ENCODE measurements around the gene VPS35L.

The VPS35L gene

DNA sequence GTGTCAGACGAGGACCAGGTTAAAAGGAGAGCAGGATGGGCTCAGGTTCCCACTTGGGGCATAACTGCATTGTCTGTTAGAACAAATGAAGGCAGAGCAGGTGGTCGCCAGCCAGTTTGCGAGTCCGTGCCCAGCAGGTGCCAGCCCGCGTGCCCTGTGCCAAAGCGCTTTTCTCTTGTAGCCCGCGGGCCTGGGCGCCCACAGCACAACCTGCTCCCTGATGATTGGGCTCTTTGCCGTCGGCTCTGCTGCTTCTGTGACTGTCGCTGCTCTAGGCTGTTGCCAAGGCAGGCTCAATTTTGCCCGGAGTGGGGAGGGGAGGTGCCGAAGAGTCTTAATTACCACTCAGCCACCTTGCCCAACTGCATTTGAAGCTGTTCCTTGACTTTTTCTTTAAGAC lies 141.5 kb downstream of the VPS35L start:
- DNase-seq: no peak

DNA sequence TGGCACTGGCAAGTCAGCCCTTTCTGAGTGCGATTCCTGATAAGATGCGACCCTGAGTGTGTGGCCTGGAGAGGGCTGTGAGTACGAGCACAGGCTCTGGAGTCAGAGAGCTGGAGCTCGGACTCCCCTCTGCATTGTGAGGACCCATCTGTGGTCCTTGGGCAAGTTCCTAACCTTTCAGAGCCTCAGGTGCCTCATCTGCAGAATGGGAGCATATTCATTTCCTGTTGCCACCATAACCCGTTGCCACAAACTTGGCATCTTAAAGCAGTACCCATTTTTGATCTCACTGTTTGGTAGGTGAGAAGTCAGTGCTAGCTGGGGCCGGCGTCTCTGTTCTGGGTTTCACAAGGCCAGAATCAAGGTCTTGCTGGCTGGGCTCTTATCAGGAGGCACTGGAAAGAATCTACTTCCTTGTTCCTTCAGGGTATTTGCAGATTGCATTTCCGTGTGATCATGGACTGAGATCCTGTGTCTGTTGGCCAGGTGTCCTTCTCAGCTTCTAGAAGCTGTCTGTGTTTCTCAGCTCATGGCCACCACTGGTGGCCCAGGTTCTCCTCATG lies 142.3 kb downstream of the VPS35L start:
- no peak for DNase-seq

DNA sequence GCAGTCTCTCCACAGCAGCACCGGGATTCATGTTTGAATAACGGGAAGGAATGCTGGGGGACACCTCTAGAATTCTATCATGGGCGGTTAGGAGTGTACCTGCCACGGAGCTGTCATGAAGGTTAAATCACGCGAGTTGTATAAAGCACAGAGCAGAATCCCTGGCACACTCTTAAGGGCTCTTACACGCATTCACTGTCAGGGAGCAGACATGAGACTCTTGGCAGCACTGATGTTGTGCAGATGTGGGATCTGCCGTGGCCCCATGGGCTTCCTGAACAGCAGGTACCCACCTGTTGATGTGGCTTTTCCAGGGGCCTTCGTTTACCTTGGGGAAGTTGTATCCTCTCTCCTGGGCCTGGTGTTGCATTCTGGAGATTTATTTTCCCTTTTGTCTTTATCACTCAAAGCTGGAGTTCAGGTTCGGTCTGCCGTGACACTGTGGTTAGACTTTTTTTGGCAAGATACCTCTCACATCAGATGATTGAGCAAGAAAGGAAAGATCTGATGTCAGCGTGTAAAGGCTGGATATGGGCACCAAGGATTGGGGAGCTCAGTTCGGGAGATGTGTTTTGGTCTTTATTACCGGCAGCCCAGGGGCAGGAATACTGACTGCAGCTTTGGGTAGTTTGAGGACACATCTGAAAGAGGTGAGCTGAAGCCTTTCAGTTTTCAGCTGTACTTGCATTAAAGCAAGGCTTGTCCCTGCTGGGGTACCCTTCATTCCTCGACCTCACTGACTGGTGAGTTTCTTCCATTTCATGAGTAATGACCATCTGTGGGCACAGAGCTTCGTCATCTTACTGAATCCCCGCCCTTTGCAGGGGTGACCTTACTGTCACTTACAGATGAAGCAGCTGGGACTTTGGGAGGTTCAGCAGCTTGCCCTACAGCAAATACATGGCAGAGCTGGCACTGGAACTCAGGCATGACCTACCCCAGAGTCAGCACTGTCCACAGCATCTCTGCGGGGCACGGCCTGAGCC lies 143.3 kb downstream of the VPS35L start:
- no peak for DNase-seq

DNA sequence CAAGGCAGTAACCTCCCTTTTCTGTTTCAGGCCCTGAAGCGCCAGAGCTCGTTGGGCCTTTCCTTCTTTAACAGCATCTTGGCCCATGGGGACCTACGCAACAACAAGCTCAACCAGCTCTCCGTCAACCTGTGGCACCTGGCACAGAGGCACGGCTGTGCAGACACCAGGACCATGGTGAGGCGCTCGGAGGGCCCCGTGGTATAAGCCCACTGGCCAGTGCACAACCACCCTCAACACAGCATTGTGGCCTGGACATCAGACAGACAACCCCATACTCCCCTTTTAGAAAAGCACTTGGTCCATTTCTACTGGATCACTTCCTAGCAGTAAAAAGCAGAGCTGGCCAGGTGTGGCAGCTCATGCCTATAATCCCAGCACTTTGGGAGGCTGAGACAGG lies 144.0 kb downstream of the VPS35L start:
- no peak for DNase-seq

DNA sequence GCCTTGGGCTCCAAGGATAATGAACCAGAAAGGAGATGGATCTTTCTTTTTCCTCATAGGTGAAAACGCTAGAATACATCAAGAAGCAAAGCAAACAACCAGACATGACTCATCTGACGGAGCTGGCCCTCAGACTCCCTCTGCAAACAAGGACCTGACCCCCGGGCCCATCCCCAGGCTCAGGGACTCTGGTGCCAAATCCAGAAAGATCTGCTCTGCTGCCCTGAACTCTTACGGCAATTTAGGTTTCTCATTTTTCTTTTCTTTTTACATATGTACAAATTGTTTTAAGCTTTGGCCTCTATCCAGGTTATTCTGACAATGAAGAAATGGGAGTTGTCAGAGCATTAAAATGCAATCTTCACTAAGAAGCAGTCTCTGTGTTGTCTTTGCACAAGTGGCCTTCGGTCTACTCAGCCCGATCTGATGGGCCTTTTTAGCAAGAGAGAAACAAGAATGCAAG lies 144.8 kb downstream of the VPS35L start:
- DNase-seq: no peak

DNA sequence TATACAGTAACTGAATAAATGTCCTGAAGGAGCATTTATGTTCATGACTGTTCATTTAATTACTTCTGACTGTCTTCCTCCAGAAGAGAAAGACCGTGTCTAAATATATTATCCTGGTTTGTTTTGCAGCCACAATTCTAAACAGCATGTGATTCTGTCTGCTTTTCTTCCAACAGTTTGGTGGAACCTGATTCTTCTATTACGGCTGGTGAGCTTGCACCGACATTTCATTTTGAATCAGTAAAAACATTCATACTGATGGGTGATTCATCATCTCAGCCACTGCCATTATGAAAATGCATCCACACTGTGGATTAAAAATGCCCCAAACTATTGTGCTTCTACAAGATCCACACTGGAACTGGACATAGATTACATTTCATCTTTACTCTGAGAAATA lies 145.6 kb downstream of the VPS35L start:
- no peak for DNase-seq

DNA sequence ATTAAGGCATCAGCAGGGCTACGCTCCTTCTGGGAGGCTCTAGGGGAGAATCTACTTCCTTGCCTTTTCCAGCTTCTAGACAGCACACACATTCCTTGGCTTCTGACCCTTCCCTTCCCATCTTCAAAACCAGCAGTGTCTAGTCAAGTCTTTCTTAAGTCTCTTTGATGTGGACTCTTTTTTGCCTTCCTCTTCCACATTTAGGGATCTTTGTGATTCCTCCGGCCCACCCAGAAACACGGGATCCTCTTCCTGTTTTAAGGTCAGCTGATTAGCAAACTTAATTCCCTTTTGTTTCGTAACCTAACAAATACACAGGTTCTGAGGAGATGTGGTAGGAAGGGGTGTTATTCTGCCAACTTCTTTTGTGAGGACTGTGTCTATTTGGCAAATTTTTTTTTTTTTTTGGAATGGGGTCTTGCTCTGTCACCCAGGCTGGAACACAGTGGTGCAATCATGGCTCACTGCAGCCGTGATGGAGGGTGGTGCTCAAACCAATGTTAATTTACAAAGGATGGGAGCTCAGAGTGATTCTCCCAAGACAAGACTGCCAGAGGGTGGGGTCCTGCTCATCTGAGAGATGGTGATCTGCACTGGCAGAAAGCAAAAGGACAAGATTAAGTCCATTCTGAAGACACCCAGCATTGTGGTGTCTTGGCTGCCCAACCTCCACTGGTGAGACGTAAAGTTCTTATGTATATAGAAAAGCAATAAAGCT lies 147.8 kb downstream of the VPS35L start:
- DNase-seq: no peak

DNA sequence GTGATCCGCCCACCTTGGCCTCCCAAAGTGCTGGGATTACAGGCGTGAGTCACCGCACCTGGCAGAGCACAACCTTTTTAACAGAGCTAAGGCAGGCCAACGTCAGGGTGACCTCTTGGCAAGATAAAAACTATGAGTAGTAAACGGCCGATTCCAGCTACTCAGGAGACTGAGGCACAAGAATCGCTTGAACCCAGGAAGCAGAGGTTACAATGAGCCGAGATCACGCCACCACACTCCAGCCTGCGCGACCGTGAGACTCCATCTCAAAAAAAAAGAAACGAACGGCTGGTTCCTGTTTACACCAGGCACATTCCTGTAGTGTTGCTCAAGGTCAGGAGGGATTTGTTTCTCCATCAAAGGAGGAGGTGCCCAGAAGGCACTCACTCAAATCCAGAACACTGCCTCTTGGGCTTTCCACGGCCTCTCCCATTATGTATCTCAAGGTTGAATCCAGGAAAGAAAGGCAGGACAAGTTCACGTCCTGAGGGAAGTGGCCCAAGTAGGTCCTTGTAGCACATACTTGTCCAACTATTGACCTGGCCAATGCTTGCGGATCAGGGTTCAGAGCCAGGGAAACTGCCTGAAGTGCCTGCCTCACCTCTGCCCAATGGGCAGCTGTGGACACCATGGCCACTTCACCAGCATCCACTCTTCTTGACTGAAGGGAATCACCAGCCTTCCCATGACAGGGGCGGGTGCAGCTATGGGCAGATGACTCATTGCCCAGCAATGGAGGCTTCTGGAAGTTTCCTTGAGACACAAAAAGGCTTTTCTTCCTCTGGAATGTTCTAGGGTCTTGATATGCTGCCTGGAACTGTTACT lies 149.0 kb downstream of the VPS35L start:
- DNase-seq: no peak

DNA sequence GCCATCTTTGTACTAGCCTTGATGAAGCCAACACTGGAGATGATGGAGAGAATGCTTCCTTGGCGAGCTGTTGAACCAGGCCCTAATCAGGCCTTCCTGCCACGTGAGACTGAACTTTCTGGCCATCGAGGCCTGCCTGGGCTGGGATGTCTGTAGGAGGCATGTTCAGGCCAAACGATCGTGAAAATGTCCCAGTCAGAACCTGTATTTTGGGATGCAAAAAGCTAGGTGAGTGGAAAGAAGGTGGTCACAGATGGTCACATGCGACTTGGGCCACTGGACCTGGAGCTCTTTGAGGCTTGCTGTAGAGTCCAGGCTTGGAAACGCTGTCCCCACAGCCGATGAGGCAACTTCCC lies 149.6 kb downstream of the VPS35L start:
- DNase-seq: no peak

DNA sequence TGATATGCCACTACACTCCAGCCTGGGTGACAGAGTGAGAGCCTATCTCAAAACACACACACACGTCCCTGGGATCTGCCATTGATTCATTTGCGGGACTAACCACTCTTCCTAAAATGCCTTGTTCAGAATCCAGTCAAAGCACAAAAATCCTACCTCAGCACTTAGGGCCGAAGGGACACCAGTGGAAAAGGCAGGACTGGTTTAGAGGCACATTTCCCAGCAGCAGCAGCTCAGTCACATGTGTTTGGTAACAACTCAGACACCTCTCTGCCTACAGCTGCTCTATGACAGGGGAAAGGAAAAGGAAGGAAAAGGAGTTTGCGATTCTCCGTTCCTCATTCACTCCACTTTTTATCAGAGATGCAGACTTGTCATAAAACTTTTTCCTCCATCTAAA lies 150.3 kb downstream of the VPS35L start:
- DNase-seq: no peak

DNA sequence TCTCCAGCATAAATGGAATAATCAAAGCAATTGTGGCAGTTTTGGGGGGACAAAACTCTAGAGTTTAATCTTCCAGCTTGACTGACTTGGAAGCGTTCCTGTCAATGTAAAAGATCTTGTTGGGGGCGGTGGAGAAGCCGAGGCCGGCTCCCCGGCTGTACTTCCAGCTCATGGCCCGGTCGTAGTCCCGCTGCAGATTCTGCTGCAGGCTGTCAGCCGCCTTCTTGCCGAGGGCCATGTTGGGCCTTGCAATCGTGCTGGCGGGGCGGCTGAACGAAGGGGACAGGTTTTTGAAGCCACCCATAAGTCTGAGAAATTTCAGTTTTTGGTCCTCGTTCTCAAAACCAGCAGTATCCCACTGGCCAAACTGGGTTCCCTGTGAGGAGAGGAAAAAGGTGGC lies 151.3 kb downstream of the VPS35L start:
- DNase-seq: no peak

DNA sequence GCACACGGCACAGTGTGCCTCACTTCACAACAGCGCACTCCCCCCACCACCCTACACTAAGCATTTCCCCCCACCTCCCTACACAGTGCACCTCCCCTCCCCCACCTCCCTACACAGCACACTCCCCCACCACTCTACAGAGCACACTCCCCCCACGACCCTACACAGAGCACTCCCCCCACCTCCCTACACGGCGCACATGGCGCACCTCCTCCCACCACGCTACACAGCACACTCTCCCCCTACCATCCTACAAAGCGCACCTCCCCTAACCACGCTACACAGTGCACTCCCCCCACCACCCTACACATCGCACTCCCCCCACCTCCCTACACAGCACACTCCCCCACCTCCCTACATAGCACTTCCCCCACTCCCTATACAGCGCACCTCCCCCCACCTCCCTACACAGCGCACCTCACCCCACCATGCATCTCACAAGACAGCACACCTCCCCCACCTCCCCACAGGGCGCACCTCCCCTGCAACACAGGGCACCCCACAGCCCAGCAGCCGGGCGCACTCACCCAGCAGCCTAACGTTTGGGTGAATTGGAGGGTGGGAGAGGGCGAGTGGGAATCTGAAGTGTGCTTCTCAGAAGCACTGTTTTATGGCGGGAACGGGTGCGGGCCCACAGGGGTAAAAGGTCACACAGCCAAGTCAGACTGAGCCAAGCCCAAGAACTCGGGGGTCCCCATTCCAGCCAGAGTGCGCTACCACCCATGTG lies 152.2 kb downstream of the VPS35L start:
- DNase-seq: no peak

DNA sequence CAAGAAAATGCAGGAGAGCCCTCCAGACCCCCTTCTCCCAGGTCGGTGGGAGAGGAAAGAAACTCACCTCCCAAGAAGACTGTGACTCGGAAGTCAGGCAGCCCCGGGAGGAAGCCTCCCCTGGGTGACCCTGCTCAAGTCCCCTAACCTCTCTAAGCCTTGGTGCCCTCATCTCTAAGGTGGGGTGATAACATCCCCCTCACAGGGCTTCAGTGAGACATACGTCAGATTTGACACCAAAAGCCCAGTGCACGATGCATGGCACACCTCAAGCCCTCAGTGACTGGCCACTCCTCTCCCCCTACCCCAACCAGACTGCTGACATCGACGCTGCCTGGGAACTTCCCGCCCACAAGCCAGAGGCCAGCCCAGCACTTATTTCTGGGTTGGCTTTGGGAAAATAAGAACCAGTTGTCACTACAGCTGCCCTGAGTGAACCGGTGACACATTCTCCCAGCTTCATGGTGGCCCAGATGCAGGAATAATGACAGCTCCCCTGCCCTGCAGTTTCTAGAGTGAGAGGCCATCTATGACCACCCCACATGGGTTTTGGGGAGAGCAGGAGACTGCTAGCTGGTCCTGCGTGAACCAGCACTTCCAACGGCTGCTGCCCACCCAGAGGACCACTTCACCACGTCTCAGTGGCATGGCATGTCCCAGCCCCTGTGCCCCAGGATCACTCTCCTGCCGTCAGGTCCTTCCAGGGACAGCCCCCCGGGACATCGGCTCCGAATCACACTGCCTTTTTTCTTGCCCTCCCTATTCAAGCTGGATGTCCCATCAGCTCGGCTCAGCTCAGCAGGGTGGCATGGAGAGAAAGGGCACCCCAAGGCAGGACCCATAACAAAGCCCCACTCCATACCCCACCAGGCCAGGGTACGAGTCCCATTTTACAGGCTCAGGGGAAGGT lies 153.0 kb downstream of the VPS35L start:
- no peak for DNase-seq

DNA sequence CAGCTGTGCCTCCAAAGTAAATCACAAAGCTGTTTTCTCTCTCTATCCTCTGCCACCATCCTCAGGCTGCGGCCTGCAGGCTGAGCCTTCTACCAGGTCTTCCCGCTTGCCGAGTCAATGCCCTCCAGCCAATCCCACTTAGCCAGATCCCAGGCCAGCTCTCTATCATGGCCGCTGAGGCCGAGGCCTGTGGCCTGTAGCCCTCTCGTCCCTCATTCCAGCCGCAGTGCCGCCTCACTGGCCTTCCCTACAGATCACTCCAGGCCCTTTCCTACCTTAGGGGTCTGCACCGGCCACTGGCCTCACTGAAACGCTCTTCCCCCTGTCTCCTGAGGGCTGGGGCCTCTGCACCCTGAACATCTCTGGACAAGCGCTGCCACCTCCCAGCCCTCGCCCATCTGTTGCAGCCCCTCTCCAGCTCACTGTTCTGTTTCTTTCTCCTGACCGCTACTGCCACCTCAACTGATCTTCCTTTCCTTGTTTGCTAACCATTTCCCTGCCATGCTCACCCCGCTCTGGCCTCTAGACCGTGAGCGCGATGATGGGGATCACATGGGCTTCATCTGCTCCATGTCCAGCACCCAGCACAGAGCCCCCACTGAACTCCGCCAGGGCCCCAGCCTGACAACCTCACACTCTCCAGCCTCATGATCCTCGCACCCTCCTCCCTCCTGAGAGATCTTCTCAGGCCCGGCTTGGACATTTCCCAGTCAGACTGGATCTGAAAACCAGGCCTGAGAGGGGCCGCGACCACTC lies 154.1 kb downstream of the VPS35L start:
- DNase-seq: no peak

DNA sequence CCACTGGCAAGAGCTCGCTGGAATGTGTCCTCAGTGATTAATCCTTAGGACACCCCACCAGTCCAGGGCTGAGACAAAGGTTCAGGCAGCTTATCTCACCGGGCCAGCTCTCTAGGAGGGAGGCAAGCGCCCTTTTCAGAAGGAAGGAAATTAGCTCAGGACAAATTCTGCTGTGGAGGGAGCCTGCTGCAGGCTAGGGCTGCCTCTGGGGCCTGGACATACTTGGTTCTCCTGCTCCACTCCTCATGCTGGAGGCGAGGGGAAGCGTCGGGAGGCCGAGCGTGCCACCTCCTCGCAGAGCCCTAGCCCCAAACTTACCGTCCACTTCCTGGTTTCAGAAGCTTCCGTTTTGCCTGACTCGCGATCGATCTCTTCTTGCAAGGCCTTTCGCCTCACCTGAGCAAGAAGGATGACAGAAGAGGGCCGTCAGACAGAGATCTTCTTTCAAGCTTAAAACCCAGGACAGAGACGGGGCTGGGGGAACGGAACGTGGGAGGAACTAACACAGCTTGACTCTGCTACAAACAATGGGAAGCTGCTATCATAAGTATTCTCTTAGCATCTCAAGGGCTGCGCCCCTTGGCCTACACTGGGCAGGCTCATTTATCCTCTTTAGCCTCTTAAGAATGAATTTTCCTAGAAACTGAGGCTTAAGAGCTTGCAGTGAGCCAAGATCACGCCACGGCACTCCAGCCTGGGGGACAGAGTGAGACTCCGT lies 154.8 kb downstream of the VPS35L start:
- no peak for DNase-seq

DNA sequence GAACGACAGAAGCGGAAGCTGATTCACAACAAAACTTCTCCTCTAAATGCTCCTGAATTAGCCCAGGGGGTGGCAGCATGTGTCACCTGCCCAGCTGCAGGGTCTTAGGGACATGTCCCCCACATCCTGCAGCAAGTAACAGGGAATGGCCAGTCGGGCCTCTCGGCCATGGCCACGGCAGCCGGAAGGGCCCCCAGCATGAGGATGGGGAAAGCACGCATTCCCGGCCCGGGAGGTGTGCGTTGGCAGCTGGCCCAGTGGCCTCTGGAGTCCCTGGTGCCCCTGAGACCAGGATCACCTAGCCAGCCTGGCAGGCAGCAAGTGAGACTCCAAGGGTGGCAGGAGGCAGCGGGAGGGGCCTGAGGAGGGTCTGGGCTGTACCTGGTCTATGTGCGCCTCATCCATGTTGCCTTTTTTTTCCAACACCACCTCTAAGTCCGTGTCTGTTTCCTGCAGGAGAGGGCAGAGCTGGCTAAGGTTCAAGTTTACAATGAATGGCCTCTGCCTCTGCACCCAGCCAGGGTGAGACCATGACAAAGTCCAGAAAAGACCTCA lies 155.6 kb downstream of the VPS35L start:
- DNase-seq: no peak

DNA sequence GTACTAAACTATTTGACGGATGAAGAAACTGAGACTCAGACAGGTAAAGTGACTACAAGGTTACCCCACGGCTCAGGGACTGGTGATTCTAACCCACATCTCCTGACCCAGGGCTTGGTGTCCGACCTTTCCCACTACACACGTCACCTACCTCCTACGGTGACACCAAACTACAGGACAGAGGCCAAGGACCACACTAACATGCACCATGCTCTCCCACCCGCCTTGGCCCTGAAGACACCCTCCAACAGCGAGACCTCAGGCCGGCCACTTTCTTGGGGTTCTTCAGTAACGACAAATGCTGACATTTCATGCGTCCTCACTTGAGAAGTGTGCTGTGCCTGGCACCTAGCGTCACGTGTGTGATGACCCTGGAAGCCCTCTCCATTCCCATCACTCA lies 156.1 kb downstream of the VPS35L start:
- no peak for DNase-seq

DNA sequence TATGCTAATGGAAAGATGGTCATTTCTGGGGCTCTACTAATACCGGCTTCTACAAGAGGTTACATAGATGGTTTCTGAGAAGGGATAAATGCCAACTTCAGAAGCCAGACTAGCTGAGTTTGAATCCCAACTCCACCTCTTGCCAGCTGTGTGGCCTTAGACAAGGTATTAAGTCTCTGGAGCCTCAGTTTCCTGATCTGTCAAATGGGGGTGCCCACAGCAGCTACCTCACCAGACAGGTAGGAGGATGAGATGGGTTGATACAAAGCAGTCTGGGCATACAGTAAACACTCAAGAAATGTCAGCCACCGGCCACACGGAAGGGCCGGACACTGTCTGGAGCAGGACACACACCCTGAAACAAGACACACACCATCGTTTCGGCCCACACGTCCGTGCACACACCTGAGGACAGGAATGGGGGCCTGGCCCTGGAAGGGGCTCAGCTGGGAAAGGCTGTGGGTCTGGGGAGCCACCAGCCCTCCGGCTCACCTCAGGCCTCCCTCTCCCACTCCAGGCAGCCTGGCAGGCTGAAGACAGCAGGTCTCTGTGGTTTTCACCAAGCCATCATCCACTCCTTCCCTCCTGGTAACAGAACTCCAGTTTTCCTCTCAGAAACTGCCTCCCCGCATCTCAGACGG lies 157.0 kb downstream of the VPS35L start:
- no peak for DNase-seq

DNA sequence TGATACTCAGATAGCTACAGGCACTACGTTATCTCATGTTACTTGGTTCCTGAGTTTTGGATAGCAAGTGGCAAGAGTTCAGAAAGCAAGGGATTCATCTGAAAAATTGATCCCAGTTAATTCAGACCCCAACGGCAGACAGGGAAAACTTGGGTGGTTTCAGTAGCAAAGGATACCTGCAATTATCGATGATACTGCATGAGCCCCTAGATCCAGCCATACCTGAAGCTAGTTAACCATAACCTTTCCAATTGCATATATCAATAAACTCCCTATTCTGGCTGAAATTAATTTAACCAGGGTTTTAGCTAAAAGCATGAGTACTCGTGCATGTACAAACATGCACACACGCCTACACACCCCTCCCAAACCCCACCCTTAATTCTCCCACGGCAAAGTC lies 158.2 kb downstream of the VPS35L start:
- no peak for DNase-seq

Measured in KG1 (cell line).